HG03575 (cell line): Measurements from ENCODE around the gene DRAM1.

Experiments used
- ATAC-seq: cut with Tn5 transposase; IDR thresholded peaks from one replicate; pipeline ENCODE4 v1.9.1; 2021; ENCODE audit not compliant: unreplicated experiment, insufficient number of reproducible peaks, low FRiP score; ENCODE audit errors: extremely low read depth

The DRAM1 gene

GRCh38 chr12:101931498-101932326 lies 54.3 kb downstream of the DRAM1 start:
- peak; percentile 27 for ATAC-seq

- ATAC-seq: no peak
Measured at GRCh38 chr12:101933866-101934514, 56.6 kb downstream of the DRAM1 start.

- ATAC-seq: peak; percentile 44
Measured at GRCh38 chr12:101935890-101936746, 58.7 kb downstream of the DRAM1 start.

GRCh38 chr12:101939306-101939705 lies 61.9 kb downstream of the DRAM1 start:
- ATAC-seq: no peak

GRCh38 chr12:101939856-101940265 lies 62.5 kb downstream of the DRAM1 start:
- ATAC-seq: no peak

GRCh38 chr12:101940400-101940950 lies 63.1 kb downstream of the DRAM1 start:
- no peak for ATAC-seq

- peak; percentile 73 for ATAC-seq
Measured at GRCh38 chr12:101941306-101942249, 64.2 kb downstream of the DRAM1 start.

GRCh38 chr12:101942250-101942605 lies 64.8 kb downstream of the DRAM1 start:
- ATAC-seq: no peak

GRCh38 chr12:101945369-101946232 lies 68.2 kb downstream of the DRAM1 start:
- ATAC-seq: no peak

- ATAC-seq: no peak
Measured at GRCh38 chr12:101946233-101946611, 68.8 kb downstream of the DRAM1 start.

GRCh38 chr12:101947316-101947715 lies 69.9 kb downstream of the DRAM1 start:
- ATAC-seq: no peak

GRCh38 chr12:101948365-101948764 lies 71.0 kb downstream of the DRAM1 start:
- ATAC-seq: no peak

GRCh38 chr12:101951002-101951670 lies 73.8 kb downstream of the DRAM1 start:
- ATAC-seq: no peak

- no peak for ATAC-seq
Measured at GRCh38 chr12:101954113-101954512, 76.7 kb downstream of the DRAM1 start.

- no peak for ATAC-seq
Measured at GRCh38 chr12:101954676-101955075, 77.3 kb downstream of the DRAM1 start.

GRCh38 chr12:101957252-101957959 lies 80.0 kb downstream of the DRAM1 start:
- ATAC-seq: no peak
